Measurements from ENCODE around the gene PSME4.

Gene PSME4

GRCh38 chr2:53877112-53877511 is 93.7 kb downstream of the PSME4 start:
- DNase-seq = no peak
- Histone ChIP-seq H3K4me3 (ENCODE audit: low read depth, low read length) (no peak overlapping the region), H3K36me3 (peaks cover 44% of the 10 kb centered on the region), H3K27ac (no peak overlapping the region), H3K27me3 (ENCODE audit: insufficient read depth, low read depth, severe bottlenecking) (no peaks in the 10 kb centered on the region), H3K9me3 (ENCODE audit: severe bottlenecking) (no peaks in the 10 kb centered on the region)
- TF ChIP-seq, protein P1, sequence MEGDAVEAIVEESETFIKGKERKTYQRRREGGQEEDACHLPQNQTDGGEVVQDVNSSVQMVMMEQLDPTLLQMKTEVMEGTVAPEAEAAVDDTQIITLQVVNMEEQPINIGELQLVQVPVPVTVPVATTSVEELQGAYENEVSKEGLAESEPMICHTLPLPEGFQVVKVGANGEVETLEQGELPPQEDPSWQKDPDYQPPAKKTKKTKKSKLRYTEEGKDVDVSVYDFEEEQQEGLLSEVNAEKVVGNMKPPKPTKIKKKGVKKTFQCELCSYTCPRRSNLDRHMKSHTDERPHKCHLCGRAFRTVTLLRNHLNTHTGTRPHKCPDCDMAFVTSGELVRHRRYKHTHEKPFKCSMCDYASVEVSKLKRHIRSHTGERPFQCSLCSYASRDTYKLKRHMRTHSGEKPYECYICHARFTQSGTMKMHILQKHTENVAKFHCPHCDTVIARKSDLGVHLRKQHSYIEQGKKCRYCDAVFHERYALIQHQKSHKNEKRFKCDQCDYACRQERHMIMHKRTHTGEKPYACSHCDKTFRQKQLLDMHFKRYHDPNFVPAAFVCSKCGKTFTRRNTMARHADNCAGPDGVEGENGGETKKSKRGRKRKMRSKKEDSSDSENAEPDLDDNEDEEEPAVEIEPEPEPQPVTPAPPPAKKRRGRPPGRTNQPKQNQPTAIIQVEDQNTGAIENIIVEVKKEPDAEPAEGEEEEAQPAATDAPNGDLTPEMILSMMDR (IDR thresholded peaks at IDR 0.05; ENCODE audit: low read depth, low read length) = no peak

DNA sequence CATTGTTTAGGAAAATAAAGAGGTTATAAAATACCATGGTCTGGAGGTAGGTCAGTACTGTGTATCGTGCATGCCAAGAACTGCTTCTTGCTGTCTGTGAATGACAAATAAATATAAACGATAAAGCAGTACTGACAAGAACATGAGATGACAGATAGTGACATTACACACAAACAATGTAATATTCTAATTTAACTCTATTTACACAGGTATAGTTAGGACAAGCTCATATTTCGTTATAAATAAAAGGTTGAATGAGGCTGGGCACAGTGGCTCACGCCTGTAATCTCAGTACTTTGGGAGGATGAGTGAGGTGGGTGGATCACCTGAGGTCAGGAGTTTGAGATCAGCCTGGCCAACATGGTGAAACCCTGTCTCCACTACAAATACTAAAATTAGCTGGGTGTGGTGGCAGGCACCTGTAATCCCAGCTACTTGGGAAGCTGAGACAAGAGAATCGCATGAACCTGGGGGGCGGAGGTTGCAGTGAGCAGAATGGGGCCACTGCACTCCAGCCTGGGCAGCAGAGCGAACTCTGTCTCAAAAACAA is 96.3 kb downstream of the PSME4 start:
- no peak for DNase-seq
- TF ChIP-seq, protein P1 (IDR thresholded peaks at IDR 0.05; ENCODE audit: low read depth, low read length) = no peak
- no peak overlapping the region for H3K4me3 ChIP-seq (ENCODE audit: low read depth, low read length)
- peaks cover 58% of the 10 kb centered on the region for H3K36me3 ChIP-seq
- H3K27me3 ChIP-seq (ENCODE audit: insufficient read depth, low read depth, severe bottlenecking) = no peaks in the 10 kb centered on the region
- no peak overlapping the region for H3K27ac ChIP-seq
- no peaks in the 10 kb centered on the region for H3K9me3 ChIP-seq (ENCODE audit: severe bottlenecking)

DNA sequence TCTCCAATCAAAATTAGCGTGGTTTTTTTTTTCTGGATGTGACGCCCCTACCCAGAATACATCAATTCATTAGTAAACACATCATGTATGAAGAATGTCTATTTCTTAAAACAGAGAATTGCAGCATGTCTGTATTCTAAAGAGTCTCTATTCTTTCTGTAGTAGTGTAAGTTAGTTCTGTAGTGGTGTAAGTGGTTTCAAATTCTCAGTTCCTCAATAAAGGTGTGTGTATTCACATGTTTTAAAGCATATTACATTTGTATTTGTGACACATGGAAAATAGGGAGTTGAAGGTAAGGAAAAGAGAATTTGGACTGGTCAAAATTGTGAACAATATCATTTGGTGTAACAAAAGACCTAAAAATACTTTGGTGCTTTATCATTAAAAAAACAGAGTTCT is 103.0 kb downstream of the PSME4 start:
- TF ChIP-seq, protein P1 (IDR thresholded peaks at IDR 0.05; ENCODE audit: low read depth, low read length) = no peak
- Histone ChIP-seq H3K9me3 (ENCODE audit: severe bottlenecking) (no peaks in the 10 kb centered on the region), H3K36me3 (peaks cover 55% of the 10 kb centered on the region), H3K4me3 (ENCODE audit: low read depth, low read length) (no peak overlapping the region), H3K27ac (no peak overlapping the region), H3K27me3 (ENCODE audit: insufficient read depth, low read depth, severe bottlenecking) (no peaks in the 10 kb centered on the region)
- DNase-seq = no peak

DNA sequence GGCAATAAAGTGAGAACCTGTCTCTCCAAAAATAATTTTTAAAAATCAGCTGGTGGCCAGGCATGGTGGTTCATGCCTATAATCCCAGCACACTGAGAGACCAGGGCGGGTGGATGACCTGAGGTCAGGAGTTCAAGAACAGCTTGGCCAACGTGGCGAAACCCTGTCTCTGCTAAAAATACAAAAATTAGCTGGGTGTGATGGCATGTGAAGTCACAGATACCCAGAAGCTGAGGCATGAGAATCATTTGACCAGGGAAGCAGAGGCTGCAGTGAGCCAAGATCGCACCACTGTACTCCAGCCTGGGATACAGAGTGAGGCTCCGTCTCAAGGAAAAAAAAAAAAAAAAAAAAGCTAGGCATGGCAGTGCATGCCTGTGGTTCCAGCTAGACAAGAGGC is 103.6 kb downstream of the PSME4 start:
- H3K27me3 ChIP-seq (ENCODE audit: insufficient read depth, low read depth, severe bottlenecking) = no peaks in the 10 kb centered on the region
- H3K36me3 ChIP-seq = peaks cover 52% of the 10 kb centered on the region
- no peak overlapping the region for H3K4me3 ChIP-seq (ENCODE audit: low read depth, low read length)
- TF ChIP-seq, protein P1 (IDR thresholded peaks at IDR 0.05; ENCODE audit: low read depth, low read length) = no peak
- DNase-seq = no peak
- no peaks in the 10 kb centered on the region for H3K9me3 ChIP-seq (ENCODE audit: severe bottlenecking)
- no peak overlapping the region for H3K27ac ChIP-seq

DNA sequence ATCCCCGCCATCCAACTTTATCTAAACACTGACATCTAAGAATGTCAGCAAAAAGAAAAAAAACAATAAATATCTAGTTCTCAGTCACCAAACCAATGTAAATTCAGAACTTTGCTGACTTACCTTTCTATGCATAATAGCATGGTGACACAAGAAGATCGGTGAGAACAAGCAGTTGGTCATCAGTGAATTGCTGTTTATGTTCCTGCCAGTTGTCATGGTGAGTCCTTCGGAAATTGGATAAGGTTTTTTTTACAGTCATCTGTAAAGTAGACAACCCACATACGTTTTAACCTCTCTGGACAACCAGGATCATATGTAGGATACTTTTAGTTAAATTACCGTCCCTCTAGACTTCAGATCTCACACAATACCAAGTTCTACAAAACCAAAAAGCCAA is 104.8 kb downstream of the PSME4 start:
- Histone ChIP-seq H3K36me3 (peaks cover 43% of the 10 kb centered on the region), H3K27ac (no peak overlapping the region), H3K27me3 (ENCODE audit: insufficient read depth, low read depth, severe bottlenecking) (no peaks in the 10 kb centered on the region), H3K9me3 (ENCODE audit: severe bottlenecking) (no peaks in the 10 kb centered on the region), H3K4me3 (ENCODE audit: low read depth, low read length) (no peak overlapping the region)
- TF ChIP-seq, protein P1 (IDR thresholded peaks at IDR 0.05; ENCODE audit: low read depth, low read length) = no peak
- no peak for DNase-seq

DNA sequence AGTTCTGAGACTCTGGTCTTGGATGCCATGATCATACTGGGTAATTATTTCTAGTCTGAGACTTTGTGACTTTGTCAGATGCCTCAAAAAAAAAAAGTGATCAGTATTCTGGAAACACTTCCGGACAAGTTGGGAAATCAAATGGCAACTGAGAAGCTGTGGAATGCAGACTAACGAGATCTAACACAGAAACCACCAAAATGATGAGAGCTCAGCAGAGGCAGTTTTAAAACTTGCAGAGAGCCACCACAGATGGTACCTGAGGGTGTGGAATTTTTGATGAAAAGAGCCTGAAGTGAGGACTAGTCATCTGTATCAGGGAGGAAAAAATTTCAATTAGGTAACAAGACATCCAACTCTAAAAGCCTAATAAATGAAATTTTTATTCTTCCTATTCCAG is 105.5 kb downstream of the PSME4 start:
- no peak overlapping the region for H3K4me3 ChIP-seq (ENCODE audit: low read depth, low read length)
- H3K36me3 ChIP-seq = peaks cover 44% of the 10 kb centered on the region
- no peaks in the 10 kb centered on the region for H3K27me3 ChIP-seq (ENCODE audit: insufficient read depth, low read depth, severe bottlenecking)
- H3K27ac ChIP-seq = no peak overlapping the region
- H3K9me3 ChIP-seq (ENCODE audit: severe bottlenecking) = no peaks in the 10 kb centered on the region
- DNase-seq = no peak
- TF ChIP-seq, protein P1 (IDR thresholded peaks at IDR 0.05; ENCODE audit: low read depth, low read length) = no peak

Data from WERI-Rb-1 (cell line).